Anterior cingulate cortex (tissue), 58 donors: Measurements from ENCODE around the gene SLC27A5.
"Not testable (repeated sequence)": the region's sequence is repeated elsewhere in the genome, so short reads cannot be mapped to it uniquely, and the experiment has no call there.

Experiments used
- DNase-seq, 58 donors: peaks; one replicate each; lab custom pipeline; 2025; lab: John Stamatoyannopoulos, UW

Gene SLC27A5

DNA sequence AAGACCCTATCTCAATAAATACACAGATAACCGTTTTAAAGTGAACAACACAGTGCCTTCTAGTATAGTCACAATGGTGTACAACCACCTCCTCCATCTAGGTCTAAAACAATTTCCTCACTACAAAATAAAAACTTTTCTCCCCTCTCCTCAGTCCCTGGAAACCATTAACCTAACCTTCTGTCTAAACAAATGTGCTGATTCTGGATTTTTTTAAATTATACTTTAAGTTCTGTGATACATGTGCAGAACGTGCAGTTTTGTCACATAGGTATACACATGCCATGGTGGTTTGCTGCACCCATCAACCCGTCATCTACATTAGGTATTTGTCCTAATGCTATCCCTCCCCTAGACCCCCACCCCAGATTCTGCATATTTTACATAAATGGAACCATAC is 17.6 kb upstream of the SLC27A5 start:
- no peak for DNase-seq

DNA sequence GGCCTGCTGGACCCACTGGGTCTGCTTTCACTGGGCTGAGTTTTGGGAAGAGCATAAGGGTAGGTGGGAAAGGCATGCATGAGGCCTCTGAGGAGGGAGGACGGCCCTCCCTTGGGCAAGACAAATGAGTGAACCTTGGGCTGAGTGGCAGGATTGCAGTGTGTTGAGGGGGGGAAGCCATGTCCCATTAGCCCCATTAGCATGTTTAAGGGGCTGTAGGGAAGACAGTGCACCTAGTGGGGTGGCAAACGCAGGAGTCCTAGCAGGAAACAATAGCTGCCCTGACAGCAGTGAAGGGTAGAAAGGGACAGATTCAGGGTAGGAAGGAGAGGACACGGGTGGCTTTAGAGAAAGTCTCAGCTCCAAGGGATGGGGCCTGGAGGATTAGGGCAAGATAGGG is 10.9 kb upstream of the SLC27A5 start:
- DNase-seq: no peak

GRCh38 chr19:58521651-58522050 is 9.9 kb upstream of the SLC27A5 start:
- DNase-seq: no peak

DNA sequence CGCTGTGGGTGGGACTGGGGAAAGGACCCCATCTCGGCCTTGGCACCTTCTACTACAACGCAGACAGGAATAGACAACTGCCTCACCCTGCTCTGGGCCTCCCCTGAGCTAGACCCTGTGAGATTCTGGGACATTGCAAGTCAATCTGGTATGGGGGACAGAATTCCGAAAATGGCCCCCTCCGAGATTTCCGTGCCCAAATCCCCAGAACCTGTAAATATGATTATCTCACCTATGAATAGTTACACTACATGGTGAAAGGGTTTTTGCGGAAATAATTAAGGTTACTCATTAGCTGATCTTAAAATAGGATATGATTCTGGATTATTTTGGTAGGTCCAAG is 8.4 kb upstream of the SLC27A5 start:
- no peak for DNase-seq

- DNase-seq: peak; percentile 52 to 96 (median 91)
Observed at GRCh38 chr19:58519355-58520256, 7.8 kb upstream of the SLC27A5 start, which contains the start of gene ZBTB45. ZBTB45 (minus strand) TSS chr19:58519810; CDS start chr19:58517673, 2,137 bp downstream.

DNA sequence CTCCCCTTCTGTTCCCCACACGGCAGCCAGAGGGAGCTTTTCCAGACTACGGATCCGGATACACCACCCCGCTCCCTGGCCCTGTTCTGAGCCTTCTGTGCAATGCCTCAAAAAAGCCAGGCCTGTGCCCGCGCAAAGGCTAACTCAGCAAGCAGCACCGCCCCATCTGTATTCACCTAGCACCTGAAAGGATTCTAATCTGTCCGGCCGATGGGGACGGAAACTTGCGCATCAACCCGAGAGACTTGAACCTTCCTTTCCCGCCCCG is 7.2 kb upstream of the SLC27A5 start:
- peak in 44 of 58 donors; percentile 10 to 68 (median 48) for DNase-seq

- DNase-seq: no peak
Observed at GRCh38 chr19:58518256-58519086, 6.7 kb upstream of the SLC27A5 start.

- DNase-seq: no peak
Observed at GRCh38 chr19:58516964-58517833, 5.4 kb upstream of the SLC27A5 start.

DNA sequence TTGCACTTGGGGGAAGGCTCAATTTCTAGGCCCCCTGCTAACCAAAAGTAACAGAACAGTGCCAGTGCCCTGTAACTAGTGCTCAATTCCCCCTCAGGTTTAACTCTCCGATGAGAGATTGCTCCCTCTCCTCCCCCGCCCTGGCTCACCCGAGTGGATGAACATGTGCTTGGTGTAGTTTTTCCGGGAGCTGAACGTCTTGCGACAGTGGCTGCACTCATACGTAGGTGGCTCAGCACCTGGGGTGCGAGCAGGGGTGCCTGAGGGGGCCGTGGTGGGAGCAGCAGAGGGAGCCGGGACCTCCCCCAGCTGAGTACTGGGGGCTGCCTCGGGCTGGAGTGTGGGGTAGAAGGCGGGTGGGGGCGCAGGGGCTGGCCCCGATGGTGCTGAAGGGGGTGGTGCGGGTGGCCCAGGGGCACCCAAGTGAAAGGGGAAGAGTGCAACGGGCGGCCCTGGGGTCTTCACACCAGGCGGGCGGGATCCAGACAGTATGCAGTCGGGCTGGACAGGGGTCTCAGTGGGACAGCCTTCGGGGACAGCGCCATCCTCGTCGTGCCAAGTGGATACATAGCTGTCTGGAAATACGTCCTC is 4.5 kb upstream of the SLC27A5 start:
- DNase-seq: no peak

DNA sequence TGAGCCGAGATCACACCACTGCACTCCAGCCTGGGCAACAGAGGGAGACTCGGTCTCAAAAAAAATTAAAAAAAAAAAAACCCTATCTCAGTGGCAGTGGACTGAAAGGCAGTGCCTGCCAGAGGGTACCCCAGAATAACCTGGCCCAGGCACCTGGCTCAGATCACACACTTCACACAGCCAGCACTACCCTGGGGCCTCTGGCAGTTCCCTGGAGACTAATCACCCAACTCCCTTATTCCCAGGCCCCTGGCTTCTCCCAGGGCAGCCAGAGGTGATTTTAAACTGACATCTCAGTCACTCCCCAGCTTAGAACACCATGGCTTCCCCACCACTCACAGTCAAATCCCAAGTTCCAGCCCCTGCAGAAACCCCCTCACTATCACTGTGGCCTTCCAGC is 3.5 kb upstream of the SLC27A5 start:
- DNase-seq: no peak

GRCh38 chr19:58514564-58515022 is 2.8 kb upstream of the SLC27A5 start:
- no peak for DNase-seq

- DNase-seq: peak in 56 of 58 donors; percentile 25 to 91 (median 74)
Observed at GRCh38 chr19:58513694-58514563, 2.1 kb upstream of the SLC27A5 start.

DNA sequence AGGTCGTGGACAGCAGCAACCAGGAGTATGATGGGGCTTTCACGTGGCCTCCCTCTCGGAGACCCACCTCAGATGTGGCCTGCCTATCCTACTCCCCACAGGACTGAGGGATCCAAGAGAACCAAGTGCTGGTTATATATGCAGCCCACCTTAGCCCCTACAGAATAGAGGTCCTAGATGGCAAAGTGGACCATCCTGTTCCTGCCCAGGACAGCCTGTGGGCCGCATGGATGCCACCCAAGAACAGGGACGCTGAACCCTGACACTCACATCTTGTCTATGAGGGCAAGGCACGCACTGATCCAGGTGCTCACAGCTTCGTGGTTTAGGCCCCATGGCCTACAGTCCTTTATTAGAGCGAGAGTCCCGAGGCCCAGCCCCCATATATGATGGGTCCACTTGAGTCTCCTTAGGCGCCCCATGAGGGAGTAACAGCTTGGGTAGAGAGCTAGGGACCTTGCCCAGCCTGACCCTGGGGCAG is 1.5 kb upstream of the SLC27A5 start:
- DNase-seq: no peak

DNA sequence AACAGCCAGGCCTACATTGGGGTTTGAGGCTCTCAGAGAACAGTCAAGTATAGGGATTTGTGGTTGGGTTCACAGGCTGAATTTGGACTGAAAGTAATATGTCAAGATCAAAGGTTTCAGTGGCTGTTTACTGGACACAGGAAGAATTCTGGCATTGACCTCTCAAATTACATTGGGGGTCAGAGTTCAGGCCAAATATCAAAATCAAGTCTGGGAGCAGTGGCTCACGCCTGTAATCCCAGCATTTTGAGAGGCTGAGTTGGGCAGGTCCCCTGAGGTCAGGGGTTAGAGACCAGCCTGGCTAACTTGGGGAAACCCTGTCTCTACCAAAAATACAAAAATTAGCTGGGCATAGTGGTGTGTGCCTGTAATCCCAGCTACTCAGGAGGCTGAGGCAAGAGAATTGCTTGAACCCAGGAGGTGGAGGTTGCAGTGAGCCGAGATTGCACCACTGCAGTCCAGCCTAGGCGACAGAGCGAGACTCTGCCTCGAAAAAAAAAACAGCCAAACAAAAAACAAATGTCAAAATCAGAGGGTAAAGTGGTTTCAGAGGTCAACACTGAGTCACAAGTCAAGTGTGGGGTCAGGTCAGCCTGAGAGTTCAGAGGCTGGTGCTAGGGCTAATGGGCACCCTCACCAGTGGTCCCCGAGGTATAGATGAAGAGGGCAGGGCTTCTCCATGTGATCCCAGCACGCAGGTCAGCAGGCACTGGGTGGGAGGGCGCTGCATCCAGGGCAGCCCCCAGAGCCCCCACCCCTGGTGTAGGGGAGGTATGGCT is 1.5 kb downstream of the SLC27A5 start:
- DNase-seq: no peak

DNA sequence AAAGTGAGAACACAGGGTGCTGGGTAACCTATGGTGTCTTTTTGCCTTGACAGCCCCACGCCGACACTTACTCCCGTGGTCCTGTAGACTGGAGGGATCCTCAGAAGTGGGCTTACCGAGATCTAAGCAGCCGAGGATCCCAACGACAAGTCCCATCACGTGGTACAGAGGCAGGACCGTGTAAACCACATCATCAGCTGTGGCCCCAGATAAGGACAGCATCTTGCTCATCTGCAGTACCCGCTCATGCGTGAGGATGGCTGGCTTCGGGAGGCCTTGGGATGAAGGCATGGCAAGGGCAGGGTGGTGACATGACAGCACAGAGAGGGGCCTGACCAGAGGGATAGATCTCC is 2.1 kb downstream of the SLC27A5 start:
- DNase-seq: no peak

DNA sequence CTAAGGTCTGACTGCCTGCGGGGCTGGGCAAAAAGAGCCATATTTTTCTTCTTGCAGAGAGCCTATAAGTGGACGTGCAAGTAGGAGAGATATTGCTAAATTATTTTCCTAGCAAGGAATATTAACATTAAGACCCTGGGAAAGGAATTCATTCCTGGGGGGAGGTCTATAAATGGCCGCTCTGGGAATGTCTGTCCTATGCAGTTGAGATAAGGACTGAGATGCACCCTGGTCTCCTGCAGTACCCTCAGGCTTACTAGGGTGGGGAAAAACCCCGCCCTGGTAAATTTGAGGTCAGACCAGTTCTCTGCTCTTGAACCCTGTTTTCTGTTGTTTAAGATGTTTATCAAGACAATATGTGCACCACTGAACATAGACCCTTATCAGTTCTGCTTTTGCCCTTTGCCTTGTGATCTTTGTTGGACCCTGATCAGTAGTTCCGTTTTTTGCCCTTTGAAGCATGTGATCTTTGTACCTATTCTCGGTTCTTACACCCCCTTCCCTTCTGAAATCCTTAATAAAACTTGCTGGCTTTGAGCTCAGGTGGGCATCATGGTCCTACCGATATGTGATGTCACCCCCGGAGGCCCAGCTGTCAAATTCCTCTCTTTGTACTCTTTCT is 4.1 kb downstream of the SLC27A5 start:
- not testable (repeated sequence) for DNase-seq

- no peak for DNase-seq
Observed at GRCh38 chr19:58500242-58500641, 11.6 kb downstream of the SLC27A5 start.
